ENCODE results near the gene GSDMA.
"Not testable (repeated sequence)": the region's sequence is repeated elsewhere in the genome, so short reads cannot be mapped to it uniquely, and the experiment has no call there.

The GSDMA gene

DNA sequence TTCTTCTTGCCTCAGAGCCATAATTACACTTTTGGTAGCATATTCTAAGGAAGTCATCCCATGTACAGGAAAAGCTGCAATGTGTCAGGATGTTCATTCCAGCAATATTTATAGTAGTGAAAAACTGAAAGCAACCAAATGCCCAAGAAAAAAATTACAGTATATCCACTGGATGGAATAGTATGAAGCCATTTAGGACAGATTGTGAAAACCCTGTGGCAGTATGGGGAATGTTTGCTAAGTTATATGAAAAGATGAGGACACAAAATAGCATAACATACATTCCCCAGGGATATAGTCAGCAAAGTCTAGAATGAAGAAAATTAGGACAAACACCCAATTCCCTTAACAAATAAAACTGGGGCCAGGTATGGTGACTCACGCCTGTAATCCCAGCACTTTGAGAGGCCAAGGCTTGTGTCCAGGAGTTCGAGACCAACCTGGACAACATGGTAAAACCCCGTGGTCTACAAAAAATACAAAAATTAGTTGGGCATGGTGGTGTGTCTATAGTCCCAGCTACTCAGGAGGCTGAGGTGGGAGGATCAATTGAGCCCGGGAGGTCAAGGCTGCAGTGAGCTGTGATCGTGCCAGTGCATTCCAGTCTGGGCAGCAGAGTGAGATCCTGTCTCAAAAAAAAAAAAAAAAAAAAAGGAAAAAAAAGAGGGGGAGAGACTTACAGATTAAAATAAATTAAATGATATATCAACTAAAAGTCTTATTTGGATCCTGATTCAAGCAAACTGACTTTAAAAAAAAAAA lies 33.0 kb upstream of the GSDMA start:
- DNase-seq: no peak

DNA sequence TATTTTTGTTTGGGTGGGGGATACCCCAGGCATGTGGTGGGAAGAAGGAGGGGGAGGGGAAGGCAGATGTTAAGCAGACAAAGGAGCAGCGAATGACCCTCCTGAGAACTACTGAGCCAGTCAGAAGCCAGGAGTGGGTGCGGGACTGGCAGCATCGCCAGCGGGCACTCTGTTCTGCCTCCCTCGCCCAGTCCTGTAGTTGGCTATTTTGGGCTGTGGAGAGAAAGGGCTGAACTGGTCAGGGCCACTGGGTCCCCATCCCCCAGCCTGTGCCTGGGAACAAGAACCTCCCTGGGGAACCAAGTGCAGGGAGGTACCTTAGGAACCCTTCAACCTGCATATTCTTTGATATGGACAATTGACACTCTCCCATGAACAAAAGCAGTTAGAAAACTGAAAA lies 28.9 kb upstream of the GSDMA start:
- DNase-seq: no peak

DNA sequence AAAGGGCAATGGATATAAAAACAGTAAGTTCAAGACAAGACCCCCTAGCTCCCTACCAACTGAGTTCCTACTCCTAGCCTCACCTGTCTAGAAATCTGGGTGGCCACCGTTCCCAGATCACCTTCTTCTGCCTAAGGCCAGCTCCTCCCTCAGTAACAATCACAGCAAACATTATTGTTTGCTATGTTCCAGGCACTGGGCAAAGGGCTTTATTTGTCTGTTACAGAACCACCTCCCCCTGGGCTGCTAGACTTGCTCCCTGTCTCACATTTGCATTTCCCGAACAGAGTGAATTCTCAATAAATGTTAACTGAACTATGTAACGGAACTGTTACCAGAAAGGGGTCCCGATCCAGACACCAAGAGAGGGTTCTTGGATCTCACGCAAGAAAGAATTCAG lies 28.5 kb upstream of the GSDMA start:
- no peak for DNase-seq

DNA sequence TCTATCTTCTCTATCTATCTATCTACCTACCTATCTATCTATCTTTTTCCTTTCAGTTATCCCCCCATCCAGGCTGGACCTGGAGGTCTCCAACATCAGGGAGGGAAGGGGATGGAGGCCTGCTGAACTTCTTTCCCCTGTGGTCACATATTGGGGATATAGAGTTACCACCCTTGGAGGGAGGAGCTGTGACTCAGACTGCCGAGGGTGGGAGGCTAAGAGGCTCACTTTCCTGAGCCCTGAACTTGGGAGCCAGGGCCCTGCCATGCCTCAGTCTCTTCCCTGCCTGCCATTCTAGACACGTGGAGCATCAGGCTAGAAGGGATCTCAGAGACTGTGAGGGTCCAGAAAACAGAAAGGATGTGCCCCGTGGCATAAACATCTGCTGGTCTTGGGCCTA lies 26.9 kb upstream of the GSDMA start:
- DNase-seq: no peak

DNA sequence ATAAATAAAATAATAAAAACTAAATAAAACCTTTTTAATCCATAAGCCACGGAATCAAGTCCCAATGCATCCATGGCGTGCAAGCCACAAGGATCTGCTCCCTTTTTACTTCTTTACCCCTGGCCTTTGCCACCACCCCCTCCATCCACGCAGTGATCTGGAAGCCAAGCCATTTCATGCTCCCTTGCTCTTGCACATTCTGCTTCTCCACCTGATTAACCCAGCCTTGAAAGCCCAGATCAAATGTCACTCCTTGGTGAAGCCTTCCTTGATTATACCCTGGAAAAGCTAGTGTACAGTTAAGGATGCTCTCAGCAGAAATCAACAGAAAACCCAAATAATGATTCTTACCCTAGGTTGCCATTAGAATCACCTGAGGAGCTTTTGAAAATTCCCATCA lies 25.4 kb upstream of the GSDMA start:
- DNase-seq: no peak

DNA sequence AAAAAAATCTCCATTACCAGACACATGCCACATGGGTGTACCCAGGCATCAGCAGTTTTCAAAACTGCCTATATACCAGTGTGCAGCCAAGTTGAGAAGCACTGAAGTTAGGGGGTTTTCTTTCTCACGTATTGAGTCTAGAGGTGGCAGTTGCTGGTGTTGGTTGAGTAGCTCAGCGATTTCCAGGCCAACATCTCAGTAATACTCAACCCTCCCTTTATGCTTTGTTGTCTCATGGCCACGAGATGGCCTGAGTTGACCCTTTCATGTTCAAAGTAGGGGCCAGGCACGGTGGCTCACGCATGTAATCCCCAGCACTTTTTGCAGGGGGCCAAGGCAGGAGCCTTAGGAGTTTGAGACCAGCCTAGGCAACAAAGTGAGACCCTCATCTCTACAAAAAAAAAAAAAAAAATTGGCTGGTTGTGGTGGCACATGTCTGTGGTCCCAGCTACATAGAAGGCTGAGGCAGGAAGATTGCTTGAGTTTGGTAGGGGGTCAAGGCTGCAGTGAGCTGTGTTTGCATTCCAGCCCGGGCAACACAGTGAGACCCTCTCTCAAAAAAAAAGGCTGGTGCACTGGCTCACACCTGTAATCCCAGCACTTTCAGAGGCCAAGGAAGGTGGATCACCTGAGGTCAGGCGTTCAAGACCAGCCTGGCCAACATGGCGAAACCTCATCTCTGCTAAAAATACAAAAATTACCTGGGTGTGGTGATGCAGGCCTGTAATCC lies 24.5 kb upstream of the GSDMA start:
- DNase-seq: no peak

DNA sequence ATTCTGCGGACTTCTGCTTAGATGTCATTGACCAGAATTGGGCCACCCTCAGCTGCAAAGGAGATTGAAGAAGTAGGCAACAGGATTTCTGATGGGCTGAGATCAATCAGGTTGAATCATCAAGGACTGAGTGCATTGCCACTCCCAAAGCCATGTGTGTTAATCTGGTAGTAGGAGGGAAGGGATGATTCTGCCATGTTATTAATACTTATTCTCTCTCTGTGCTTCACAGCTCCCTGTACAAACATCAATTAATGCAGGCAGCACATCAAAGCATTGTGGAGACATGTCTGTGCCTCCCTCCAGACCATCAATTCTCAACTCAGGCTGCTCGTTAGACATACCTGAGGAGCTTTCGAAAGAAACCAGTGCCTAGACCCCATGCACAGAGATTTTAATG lies 23.7 kb upstream of the GSDMA start:
- DNase-seq: no peak

DNA sequence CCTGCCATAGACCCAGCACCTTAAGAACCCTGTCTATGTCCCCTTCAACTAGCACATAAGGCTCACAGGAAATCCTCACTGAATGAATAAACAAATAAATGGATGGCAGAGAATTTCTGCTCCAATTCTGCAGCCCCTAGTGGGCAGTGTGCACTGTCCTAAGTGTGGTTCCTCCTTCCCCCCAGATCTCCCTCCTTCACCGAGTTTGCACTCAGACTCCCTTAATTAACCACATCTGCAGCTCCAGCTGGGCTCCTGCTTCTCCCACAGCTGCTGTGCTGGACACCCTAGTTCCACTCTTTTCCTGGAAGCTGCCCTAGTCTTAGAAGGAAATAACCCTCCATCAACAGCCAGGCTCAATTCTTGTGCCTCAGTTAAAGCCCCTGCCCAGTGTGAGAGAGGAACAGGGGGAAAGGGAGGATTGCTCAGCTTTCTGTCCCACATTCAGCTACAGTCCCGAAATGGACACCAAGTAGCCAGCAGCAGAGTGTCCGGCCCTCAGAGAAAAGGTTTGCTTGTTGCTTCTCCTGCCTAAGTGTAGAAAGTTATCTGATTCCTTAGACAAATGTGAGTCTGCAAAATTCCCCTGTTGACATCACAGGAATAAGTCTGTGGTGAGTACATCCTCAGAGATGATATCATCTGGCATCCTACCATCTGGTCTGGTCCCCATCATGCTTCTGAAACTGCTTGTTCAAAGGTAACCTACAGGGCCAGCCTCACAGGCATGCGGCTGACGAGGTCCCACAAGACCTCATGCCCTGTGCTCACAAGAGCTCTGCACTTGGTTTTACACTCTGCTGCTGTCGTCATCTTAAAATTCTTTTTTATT lies 23.0 kb upstream of the GSDMA start:
- DNase-seq: peak; percentile 13

DNA sequence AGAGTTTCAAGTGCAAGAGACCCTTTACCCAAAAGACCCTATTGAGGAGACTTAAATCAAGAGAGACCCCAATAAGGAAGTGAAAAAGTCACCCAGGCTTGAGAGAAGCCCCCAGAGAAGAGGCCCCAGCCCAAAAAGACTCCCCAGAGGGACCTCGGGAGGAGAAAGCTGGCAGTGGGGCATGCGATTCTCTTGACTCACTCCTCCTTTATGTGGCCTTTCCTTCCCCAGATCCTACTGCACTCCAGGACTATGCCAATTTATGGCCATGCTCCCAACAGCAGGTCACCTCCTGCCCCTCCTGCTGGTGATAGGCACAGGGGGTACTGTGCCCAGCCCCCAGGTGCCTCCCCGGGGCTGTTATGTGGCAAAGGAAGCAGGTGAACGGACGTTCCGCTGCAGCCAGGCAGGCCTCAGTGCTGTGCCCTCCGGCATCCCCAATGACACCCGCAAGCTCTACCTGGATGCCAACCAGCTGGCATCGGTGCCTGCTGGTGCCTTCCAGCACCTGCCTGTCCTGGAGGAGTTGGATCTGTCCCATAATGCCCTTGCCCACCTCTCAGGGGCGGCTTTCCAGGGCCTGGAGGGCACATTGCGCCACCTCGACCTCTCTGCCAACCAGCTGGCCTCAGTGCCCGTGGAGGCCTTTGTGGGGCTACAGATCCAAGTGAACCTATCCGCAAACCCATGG lies 19.0 kb upstream of the GSDMA start:
- no peak for DNase-seq

DNA sequence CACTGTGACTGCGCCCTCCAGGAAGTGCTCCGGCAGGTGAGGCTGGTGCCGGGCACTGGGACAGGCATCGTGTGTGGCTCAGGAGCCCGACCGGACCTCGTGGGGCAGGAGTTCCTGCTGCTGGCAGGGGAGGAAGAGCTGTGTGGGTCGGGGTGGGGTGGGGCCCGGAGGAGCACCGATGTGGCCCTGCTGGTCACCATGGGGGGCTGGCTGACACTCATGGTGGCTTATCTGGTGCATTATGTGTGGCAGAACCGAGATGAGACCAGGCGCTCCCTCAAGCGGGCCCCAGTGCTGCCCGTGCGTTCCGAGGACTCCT lies 18.5 kb upstream of the GSDMA start:
- no peak for DNase-seq

DNA sequence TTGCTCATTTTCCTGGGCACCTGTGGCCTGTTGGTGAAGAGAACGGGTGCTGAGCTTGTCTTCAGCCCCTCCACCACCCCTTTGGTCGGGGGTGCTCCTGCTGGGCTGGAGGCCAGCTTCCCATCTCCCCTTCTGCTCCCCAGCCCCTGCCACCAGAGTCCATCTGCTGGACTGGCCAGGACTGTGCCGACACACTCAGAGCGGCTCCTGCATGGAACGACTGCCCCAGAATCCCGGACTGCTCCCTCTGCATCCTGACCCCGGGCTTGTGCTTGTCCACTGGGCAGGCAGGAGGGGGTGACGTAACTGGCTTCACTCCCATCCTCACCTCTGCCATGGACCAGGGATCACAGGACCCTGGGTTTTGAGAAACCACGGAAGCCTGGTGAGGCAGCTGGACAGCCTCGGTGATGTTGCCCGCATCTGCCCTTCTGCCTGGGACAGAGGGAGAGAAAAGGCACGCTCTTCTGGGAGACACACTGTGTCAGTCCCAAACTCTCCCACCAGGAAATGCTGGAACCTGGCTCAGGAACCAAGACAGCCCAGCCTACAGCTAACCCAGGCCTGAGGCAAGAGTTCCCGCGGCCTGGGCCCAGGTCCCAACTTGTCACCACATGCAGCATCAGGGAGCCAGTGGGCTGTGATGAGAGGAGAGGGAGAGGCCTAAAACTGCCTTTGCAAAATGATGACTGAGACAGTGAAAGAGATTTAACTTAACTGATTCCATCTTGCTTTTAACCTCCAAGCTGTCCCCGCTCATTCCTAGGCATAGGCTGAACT lies 16.1 kb upstream of the GSDMA start:
- DNase-seq: no peak

DNA sequence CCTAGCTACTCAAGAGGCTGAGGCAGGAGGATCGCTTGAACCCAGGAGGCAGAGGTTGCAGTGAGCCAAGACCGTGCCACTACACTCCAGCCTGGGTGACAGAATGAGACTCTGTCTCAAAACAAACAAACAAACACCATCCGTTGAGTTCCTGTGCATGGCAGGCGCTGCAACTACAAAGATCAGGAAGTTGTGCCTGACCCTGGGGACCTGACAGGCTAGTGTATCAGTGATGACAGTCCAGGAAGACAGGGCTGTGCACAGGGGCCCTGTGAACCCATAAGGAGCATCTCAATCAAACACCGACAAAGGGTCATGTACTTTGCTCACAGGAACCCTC lies 14.3 kb upstream of the GSDMA start:
- DNase-seq: not testable (repeated sequence)

DNA sequence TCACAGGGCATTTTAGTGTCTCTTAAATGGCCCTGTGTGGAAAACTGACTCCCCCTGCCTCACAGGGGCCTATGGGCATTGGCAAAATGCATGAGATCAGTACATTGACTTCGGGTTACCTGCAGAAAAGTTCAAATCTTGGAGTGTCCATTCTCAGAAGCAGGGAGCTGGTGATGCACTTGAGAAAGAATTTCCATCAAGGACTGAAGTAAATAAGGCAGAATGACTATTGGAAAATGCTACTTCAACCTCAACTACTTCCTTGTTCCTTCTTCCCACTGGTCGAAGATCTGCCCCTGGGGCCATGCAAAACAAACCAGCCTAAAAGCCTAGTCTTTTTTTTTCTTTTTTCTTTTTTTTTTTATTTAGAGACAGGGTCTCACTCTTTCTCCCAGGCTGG lies 13.8 kb upstream of the GSDMA start:
- no peak for DNase-seq

DNA sequence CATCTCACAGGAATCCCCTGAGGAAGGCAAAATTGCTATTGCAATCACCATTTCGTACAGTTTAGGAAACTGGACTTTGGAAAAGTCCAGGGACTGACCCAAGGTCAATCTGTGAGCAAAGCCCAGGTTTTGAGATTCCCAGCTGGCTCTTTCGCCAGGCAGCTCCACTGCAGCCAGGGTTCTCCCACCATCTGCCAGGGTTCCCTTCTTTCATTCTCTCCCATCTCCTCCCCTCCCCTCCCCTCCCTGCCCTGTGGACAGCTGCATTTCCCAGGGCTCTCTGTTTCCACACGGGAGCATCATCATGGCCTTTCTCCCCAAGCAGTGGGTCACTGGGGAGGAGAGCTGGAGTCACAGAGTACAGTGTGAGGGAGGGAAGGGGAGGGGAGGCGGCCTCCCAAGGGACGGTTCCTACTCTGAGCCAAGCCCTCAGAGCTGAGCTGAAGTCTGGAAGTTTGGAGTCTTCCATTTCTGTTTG lies 11.9 kb upstream of the GSDMA start:
- no peak for DNase-seq

DNA sequence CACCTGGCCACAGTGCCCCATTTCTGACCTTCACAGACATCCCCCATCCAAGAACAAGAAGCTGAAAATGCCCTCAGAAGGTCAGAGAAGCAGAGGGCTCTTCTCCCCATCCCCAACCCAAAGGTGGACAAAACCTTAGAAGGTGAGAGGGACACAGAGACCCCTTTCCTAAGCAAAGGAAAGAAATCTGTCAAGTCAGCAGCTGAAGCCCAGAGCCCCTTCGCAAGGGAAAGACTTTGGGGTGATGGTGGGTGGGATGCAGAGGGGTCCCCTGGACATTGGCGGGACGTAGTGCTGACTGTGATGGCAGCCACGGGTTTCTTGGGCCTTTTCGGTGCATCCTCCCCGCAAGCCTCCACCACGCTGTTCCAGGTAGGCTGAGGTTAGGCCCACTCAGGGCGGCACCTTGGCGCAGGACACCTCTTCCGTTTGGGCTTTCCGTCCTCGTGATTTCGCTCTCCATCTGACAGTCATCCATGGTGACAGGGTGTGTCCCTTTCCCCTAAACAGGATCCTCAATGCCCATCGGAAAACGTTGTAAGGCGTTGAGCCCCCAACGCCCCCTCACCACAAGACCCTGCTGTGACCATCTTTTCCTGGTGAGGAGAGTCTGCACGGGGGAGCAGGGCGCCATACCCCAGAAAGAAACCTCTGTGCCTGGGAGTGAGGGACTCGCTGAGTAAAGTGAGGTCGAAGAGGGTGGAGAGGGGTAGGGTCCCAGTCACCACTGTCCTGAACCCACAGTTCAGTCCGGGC lies 10.7 kb upstream of the GSDMA start:
- DNase-seq: no peak

DNA sequence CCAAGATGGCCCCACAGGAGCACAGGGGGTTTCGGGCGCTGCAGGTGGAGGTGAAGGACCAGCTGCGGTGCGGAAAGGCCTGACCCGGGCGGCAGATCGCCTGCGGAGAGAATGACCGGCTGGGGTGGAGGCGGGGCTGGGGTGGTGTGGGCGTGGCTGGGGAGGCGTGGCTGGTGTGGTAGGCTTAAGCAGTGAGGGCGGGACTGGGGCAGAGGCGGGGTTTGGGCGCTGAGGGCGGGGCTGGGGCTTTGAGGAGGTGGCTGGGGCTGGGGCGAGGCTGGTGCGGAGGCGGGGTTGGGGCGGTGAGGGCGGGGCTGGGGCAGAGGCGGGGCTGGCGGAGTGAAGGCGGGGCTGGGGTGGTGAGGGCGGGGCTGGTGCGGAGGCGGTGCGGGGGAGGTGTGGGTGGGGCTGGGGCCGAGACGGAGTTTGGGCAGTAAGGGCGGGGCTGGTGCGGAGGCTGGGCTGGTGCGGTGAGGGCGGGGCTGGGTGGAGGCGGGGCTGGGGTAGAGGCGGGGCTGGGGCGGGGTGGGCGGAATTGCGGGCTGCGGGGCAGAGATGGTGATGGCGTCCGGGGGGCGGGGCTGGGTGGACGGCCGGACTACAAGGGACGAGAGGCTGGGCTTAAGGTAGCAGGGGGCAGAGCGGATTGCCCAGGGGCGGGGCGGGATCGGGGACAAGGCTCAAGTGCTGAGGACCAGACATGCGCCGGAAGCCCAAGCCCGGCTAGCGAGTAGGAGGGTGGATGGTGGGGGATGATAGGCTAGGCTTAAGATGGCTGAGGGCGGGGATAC lies 9.9 kb upstream of the GSDMA start:
- DNase-seq: peak; percentile 75

DNA sequence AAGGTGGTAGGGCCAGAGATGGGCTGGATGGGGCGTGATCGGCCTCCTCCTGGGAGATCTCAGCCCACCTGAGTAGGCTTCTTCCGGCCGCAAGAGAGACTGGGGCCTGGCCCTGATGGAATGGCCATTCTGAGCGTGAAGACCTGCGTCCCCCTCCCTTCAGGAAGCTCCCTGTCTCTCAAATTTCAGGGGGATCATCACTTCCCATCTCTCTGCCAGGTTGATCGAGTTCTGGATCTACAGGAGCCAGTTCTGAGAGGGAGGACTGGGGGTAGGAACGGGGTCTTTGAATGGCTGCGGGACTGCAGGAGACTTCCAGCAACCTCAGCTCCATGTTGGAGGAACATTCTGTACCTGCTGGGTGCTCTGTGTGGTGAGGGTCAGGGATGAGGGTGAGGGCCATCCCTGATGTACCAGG lies 9.3 kb upstream of the GSDMA start:
- no peak for DNase-seq

DNA sequence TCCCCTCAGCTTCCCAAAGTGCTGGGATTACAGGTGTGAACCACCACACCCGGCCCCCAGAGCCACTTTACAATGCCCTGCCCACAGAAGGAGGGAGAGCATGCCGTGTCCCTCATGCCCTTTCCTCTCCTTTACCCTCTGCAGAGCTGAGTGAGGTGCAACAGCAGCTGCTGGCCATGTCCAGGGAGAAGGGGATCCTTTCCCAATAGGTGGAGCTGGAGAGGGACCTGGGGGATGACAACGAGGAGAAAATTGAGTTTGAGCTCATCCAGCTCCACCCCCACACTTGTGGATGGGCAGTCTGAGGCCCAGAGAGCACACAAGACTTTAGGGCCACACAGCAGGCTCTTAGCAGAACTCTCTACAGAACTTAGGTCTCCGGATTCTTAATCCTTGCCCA lies 7.9 kb upstream of the GSDMA start:
- no peak for DNase-seq

DNA sequence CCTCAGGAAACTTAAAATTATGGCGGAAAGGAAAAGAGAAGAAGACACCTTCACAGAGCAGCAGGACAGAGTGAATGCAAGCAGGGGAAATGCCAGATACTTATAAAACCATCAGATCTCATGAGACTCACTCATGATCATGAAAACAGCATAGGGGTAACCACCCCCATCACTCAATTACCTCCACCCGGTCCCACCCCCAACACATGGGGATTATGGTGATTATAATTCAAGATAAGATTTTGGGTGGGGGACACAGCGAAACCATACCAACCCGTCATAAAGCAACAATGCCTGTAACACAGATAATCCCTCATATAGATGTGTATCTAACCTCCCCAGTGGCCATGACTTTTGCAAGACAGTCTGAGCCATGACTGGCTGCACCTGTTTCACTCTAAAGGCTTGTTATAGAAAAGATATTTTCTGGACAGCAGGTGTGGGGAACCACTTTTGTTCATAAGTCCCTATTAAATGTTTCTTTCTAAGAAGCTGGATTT lies 7.0 kb upstream of the GSDMA start:
- DNase-seq: no peak

DNA sequence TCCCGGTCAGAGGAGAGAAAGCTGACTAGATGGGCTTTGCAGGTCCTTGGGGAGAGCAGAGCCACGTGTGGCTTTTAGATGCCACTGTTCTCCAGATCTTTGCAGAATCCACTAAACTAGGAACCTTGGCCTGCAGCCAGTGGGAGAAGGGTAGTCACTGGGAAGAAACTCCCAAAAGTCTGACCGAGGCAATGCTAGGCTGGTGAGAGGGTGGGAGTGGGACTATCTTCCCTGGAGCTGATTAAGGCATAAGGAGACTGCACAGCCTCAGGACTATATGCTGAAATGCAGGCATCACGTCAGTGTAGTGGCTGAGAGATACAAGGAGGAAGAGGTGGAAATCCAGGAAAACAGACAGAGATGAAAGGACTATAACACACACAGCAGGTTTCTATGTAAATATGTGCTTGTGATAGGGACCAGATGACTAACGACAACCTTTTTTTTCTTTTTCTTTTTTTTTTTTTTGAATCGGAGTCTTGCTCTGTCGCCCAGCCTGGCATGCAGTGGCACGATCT lies 2.2 kb upstream of the GSDMA start:
- no peak for DNase-seq

Measured in NCI-H1436 treated with DMSO at 0.1 percent for 48 hours (cell line).